Lower leg skin (tissue), 3 donors: ENCODE data around the gene TIMM17A.

Experiments used
- CTCF ChIP-seq, 3 donors: fragments of 450-650 bp; IDR thresholded peaks; one replicate each; pipeline ENCODE4 v1.5.1; 2016; ENCODE audit warnings: antibody characterized with exemption in 3 of 3, mild to moderate bottlenecking in 3 of 3, moderate library complexity in 2 of 3
- POLR2A ChIP-seq, 2 donors: fragments of 450-650 bp; IDR thresholded peaks; one replicate each; pipeline ENCODE4 v1.6.1; 2016 to 2017; ENCODE audit warnings: antibody characterized with exemption in 2 of 2, mild to moderate bottlenecking in 1 of 2, moderate library complexity in 1 of 2

- no peak for TF ChIP-seq CTCF (IDR thresholded peaks at IDR 0.05)
- no peak for TF ChIP-seq POLR2A (IDR thresholded peaks at IDR 0.05)
Observed at GRCh38 chr1:201941420-201942128, 13.7 kb upstream of the TIMM17A start.
